Immature natural killer cell (primary cell): ENCODE results near the gene ABCC8. TPM values are rescaled to one million over a fixed set of nuclear protein-coding genes. Genes with fewer than 3 reads are reported as not detected.
A peak's percentile ranks its signal among the peaks of the same experiment; 100 is the strongest.

Experiments
- DNase-seq, 3 donors: peaks; one replicate each; pipeline ENCODE4 v3.0.0; 2022; ENCODE audit warnings: mixed read lengths in 1 of 3
- H3K27ac Mint-ChIP-seq, 6 donors: one replicate each; pipeline ENCODE4 v1.8.0; 2020; ENCODE audit warnings: mixed read lengths in 6 of 6, mild to moderate bottlenecking in 5 of 6, inconsistent platforms in 4 of 6, moderate library complexity in 3 of 6
- H3K27me3 Mint-ChIP-seq, 3 donors: one replicate each; pipeline ENCODE4 v1.8.0; 2020 to 2021; ENCODE audit warnings: low read depth in 3 of 3, mild to moderate bottlenecking in 3 of 3, mixed read lengths in 3 of 3, moderate library complexity in 3 of 3, inconsistent platforms in 1 of 3
- H3K36me3 Mint-ChIP-seq, 3 donors: one replicate each; pipeline ENCODE4 v1.8.0; 2020; ENCODE audit warnings: mixed read lengths in 3 of 3, inconsistent platforms in 2 of 3, mild to moderate bottlenecking in 2 of 3
- H3K4me1 Mint-ChIP-seq, 2 donors: one replicate each; pipeline ENCODE4 v1.8.0; 2020; ENCODE audit warnings: inconsistent platforms in 2 of 2, mild to moderate bottlenecking in 2 of 2, mixed read lengths in 2 of 2, moderate library complexity in 1 of 2
- H3K4me3 Mint-ChIP-seq, 5 donors: one replicate each; pipeline ENCODE4 v1.8.0; 2020; ENCODE audit warnings: mild to moderate bottlenecking in 5 of 5, mixed read lengths in 5 of 5, inconsistent platforms in 3 of 5, moderate library complexity in 3 of 5
- H3K9me3 Mint-ChIP-seq, 6 donors: one replicate each; pipeline ENCODE4 v1.8.0; 2020; ENCODE audit warnings: mild to moderate bottlenecking in 6 of 6, mixed read lengths in 6 of 6, inconsistent platforms in 4 of 6, moderate library complexity in 3 of 6
- polyA plus RNA-seq, 3 donors: library from polyadenylated mRNA; unstranded; fragments of 300-500 nt; fragmentation: Illumina TruSeq; gene quantifications; one replicate each; pipeline ENCODE4 v1.2.3, GENCODE V29; 2021

ABCC8 gene
- polyA plus RNA-seq, 3 donors from 2014 or later, result not detected

DNA sequence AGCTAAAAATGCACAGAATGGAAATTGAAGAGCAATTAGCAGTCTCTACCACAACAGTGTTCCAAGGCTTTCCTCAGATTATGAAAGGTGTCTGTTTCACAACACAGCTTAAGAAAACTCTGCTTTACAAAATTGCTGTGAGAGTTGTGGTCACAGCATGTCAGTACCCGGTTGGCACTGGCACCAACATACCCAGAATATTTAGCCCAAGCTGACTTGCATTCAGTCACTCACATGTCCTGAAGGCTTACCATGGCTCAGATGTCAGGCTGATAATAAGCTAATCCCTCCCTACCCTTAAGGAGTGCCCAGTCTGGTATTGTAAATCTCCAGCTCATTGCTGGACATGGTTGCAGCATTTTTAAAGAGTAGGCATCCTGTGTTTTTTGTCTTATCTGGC is 110.2 kb downstream of the ABCC8 start:
- Mint-ChIP-seq H3K27me3 (peaks cover 0 to 5% (median 2%) of the 10 kb centered on the region in 3 donors), H3K4me1 (peaks cover 0 to 7% of the 10 kb centered on the region in 2 donors), H3K36me3 (peaks cover 36 to 55% (median 40%) of the 10 kb centered on the region in 3 donors), H3K9me3 (peaks cover 18 to 32% (median 25%) of the 10 kb centered on the region in 6 donors), H3K4me3 (no peak overlapping the region), H3K27ac (no peak overlapping the region)
- no peak for DNase-seq

DNA sequence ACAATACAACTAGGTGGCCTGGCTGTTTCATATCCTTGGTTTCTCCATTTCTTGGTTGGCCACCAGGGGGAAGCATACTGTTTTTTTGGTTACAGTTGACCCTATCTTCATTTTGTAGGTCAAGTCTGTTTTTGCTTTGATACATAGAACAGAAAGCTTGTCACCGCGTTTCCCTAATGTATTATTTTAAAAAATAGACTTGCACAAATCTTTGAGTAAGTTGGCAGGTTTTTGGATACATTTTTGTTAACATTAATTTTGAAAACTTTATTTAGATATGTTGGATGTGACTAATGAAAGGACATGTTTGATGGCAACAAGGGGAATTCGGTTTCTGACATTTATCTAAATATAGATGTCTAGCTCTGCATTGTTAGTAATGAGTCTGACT is 122.0 kb downstream of the ABCC8 start:
- peak; percentile 67 to 70 (median 70) for DNase-seq
- Mint-ChIP-seq H3K27me3 (peaks cover 7 to 28% (median 21%) of the 10 kb centered on the region in 3 donors), H3K27ac (peak overlapping the region in 5 of 6 donors; percentile 73 to 91 (median 87)), H3K4me1 (peaks cover 32 to 40% of the 10 kb centered on the region in 2 donors), H3K36me3 (peaks cover 0 to under 1% (median 0%) of the 10 kb centered on the region in 3 donors), H3K4me3 (peak overlapping the region; percentile 83 to 96 (median 95)), H3K9me3 (peaks cover 0 to 3% (median 0%) of the 10 kb centered on the region in 6 donors)

DNA sequence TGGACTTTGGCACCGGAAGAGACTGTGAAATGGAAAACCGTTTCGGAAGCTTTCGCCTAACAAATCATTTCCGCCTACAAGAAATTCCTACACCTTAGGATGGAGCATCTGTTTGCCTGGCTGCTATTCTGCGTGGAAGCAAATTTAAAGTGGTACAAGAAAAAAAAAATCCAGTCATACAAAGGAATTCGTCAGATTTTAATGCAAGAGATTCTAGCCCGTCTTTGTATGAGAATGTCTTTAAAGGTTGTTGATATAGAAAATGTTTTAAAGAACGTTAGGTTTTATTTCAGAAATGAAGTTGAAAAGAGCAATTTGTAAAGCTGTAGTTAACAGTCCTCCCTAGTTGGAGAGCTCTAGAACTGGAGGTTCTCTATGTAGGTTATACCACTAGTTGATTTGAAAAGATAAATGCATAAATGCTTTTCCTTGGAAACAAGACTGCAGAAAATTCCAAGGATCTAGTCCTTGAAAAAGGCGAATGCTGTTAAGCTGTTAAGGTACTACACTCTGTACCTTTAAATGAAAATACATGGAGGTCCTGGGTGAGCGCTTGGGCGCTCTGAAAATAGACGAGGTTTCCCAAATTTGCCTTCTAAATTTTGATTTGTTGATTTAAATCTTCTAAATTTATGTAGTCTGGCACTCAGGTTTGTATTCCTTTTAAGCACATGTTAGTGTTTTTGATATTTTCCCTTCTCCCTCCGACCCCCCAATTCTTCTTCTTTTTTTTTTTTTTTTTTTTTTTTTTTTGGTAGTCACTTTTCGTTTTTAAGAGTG is 122.6 kb downstream of the ABCC8 start:
- DNase-seq, result peak in 1 of 3 donors; percentile 5
- peaks cover 7 to 28% (median 21%) of the 10 kb centered on the region in 3 donors for H3K27me3 Mint-ChIP-seq
- peak overlapping the region; percentile 64 to 92 (median 87) for H3K27ac Mint-ChIP-seq
- no peaks in the 10 kb centered on the region for H3K36me3 Mint-ChIP-seq
- H3K4me3 Mint-ChIP-seq, result peak overlapping the region; percentile 83 to 96 (median 95)
- H3K9me3 Mint-ChIP-seq, result peaks cover 0 to 3% (median 0%) of the 10 kb centered on the region in 6 donors
- H3K4me1 Mint-ChIP-seq, result peaks cover 32 to 40% of the 10 kb centered on the region in 2 donors

DNA sequence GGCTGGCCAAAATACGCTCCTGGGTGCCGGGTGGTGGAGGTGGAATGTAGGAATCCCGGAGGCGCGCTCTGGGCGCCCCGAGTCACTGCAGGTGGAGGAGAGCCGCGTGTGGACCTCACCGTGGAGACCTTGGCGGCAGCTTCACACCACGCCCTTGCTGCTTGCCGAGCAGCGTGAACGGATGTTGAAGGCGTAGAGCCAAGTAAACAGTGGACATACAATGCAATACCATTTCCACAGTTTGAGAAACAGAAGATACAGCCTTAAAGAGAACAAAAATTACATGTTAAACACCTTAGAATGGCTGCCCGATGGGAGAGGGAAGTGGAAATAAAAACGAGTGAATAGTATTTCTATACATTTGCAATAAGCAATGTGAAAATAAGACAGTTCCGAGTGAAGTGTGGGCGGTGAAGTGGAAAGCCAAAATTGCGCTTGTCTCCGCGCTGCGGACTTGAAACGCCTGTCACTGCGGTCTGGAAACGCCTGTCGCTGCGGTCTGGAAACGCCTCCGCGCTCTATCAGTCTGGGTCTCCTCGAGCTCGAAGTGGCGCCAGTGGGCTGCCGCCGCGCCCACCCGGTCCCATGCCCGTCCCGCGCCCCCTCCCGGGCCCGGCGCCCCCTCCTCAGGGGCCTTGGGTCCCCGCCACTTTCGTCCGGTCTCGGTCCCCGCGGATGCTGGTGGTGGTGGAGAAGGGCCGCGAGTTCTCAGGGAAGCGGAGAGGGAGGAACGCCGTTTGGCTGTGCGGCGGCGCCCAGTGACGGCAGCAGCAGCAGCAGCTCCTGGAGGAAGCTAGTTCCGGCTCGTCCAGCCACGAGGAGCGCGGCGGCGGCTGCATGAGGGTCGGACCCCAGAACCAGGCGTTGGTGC is 123.5 kb downstream of the ABCC8 start:
- Mint-ChIP-seq H3K27ac (peak overlapping the region; percentile 74 to 96 (median 89)), H3K36me3 (no peaks in the 10 kb centered on the region), H3K9me3 (peaks cover 0 to 3% (median 0%) of the 10 kb centered on the region in 6 donors)

DNA sequence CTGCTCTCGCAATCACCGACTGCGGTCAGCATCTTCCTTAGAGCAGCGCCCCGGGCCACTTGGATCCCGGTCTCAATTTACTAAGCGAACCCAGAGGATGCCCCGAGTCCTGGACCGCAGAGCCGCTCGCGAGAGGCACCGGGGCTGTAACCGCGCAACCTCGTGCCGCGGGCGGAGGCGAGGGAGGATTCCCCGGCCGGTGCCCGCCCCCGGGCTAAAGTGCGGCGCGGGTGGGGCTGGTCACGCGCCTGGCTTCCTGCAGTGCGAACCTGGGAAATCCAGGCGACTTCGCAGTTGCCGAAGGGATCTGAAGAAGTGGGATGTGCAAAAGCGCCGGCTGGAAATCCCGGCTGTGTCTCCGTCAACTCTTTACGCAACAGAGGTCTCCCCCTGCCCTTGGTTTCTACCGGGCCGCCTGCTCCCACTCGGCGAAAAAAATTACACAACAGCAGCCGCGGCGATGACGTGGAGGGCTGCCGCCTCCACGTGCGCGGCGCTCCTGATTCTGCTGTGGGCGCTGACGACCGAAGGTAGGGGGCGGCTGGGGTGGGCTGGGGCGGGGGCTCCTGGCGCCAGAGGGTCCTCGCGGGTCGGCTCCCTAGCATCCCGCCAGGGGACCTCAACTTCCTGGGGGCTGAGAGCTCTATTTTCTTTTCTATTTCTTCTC is 125.0 kb downstream of the ABCC8 start, which contains the start of gene NCR3LG1:
NCR3LG1 (plus strand) TSS at position 291 of the 667 bp plus-strand sequence; CDS start at position 461, 170 bp downstream.
- Mint-ChIP-seq H3K9me3 (peaks cover 0 to 3% (median 0%) of the 10 kb centered on the region in 6 donors), H3K4me3 (peak within 1 kb of the TSS; percentile 83 to 96 (median 95)), H3K27ac (peak within 1 kb of the TSS; percentile 74 to 96 (median 90)), H3K4me1 (peaks cover 32 to 40% of the 10 kb centered on the region in 2 donors), H3K27me3 (peaks cover 7 to 28% (median 21%) of the 10 kb centered on the region in 3 donors), H3K36me3 (no peaks in the 10 kb centered on the region)
- peak; percentile 74 to 79 (median 75) for DNase-seq

More for the DNA sequence above, 123.5 kb downstream of the ABCC8 start:
- H3K4me1 Mint-ChIP-seq, result peaks cover 32 to 40% of the 10 kb centered on the region in 2 donors
- peak; percentile 67 to 75 (median 71) for DNase-seq
- peak overlapping the region; percentile 83 to 96 (median 95) for H3K4me3 Mint-ChIP-seq
- peaks cover 7 to 28% (median 21%) of the 10 kb centered on the region in 3 donors for H3K27me3 Mint-ChIP-seq

DNA sequence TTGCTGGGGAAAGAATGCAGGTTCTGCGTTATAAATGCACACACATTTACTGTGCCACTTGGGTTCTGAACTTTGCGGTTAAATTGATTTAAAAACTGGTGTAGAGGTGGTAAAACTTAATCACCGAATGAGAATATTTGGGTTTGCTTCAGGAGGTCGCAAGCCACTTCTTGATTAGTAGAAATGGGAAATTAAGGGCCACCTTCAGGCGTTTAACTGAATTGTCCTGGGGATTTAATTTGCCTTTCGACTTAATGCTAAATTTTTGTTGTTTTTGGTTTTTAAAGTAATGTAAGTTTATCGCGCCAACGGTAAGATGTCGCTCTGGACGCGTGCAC is 125.5 kb downstream of the ABCC8 start:
- Mint-ChIP-seq H3K36me3 (no peaks in the 10 kb centered on the region), H3K4me1 (peaks cover 32 to 40% of the 10 kb centered on the region in 2 donors), H3K9me3 (peaks cover 0 to 3% (median 0%) of the 10 kb centered on the region in 6 donors), H3K27me3 (peaks cover 7 to 28% (median 21%) of the 10 kb centered on the region in 3 donors), H3K27ac (peak overlapping the region in 5 of 6 donors; percentile 85 to 95 (median 91)), H3K4me3 (peak overlapping the region; percentile 83 to 96 (median 95))
- DNase-seq, result no peak

DNA sequence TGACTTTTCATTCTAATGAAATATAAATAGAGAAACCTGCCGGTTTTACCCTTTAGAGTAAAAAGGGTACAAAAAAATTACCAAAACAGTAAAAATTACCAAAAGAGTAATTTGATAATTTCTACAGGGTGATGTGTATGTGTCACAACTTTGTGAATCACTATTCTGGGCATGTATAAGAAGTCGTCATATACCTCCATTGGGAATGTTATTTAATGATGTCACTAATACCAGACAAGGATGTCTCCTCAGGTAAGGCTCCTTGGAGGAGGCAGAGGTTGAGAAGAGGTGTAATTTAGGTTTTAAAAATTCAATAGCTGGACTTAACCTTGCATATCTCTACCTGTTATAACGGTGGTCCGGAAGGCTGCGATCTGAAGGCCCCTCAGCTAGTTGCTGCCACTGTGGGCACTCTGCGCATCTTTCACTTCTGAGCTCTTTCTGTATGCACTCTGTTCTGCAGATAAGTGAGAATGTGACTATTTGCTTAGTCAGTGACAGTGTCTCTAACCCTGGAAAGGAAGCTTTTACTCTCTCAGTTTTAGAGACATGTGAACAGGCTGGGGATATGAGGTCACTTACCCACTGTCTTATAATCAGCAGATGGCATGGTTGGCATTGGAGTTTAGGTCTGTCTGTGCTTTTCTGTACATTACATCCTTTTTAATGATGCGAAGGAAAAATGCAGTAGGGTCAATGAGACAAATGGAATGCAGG is 126.0 kb downstream of the ABCC8 start:
- Mint-ChIP-seq H3K4me3 (peak overlapping the region; percentile 83 to 96 (median 95)), H3K27ac (peak overlapping the region in 5 of 6 donors; percentile 85 to 95 (median 91)), H3K9me3 (peaks cover 0 to 3% (median 0%) of the 10 kb centered on the region in 6 donors), H3K27me3 (peaks cover 7 to 28% (median 21%) of the 10 kb centered on the region in 3 donors), H3K36me3 (no peaks in the 10 kb centered on the region), H3K4me1 (peaks cover 32 to 40% of the 10 kb centered on the region in 2 donors)
- DNase-seq, result no peak

DNA sequence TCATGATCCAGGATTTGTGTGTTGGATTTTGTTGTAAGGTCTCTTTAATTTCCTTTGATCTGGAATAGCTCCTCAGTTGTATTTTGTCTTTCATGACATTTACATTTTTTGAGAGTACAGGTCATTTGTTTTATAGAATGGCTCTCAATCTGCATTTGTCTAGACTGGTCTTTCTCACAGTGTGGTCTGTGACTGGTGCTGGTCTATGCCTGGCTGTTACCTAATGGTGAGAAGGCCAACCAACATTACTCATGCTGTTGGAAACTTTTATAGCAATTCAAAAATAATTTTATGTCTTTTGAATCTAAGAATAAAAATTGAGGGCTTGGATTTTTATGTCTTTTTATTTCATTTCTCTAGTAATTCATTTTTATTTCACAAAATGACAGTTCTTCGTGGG is 129.0 kb downstream of the ABCC8 start:
- no peak for DNase-seq
- Mint-ChIP-seq H3K4me1 (peaks cover 14 to 20% of the 10 kb centered on the region in 2 donors), H3K4me3 (no peak overlapping the region), H3K36me3 (peaks cover 0 to 6% (median 0%) of the 10 kb centered on the region in 3 donors), H3K27ac (no peak overlapping the region), H3K9me3 (peaks cover 0 to 3% (median 0%) of the 10 kb centered on the region in 6 donors), H3K27me3 (peaks cover 5 to 14% (median 11%) of the 10 kb centered on the region in 3 donors)

DNA sequence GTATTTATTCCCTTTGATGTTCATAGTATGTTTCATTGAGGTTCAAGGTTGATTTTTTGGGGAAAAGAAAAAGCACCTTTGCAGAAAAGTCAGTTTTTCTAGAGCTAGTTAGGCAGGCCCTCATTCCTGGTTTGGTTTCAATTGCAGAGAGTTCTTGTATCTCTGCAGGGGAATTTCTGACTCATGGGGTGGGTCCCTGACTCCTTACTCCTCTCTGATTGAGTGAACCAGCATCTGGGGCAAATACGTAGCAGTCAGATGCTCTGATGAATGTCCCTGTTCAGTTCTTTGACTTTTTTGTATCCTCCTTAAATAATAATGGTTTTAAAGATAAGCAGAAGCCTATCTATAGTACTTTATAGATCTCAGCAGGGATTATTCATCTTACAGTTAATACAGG is 132.7 kb downstream of the ABCC8 start:
- Mint-ChIP-seq H3K36me3 (peaks cover 0 to 10% (median 4%) of the 10 kb centered on the region in 3 donors), H3K4me3 (no peak overlapping the region), H3K9me3 (no peaks in the 10 kb centered on the region), H3K27ac (no peak overlapping the region), H3K27me3 (no peaks in the 10 kb centered on the region), H3K4me1 (no peaks in the 10 kb centered on the region)
- DNase-seq, result no peak

DNA sequence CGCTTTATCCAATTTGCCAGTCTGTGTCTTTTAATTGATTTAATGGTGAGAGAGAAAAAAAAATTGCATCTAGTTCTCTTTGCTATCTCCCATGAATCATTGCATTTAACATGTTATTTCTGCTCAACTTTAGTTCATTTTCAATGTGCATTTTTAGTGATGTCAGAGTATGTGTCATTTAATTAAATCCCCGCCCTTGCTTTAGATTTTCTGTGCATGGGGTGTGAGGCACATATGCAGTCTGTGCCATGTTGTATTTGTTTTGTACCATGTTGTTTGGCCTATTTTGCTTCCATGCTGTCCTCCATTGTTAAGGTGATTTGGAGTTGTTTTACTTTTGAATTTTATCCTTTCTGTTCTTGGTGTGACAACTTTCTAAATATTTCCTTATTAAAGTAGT is 133.4 kb downstream of the ABCC8 start:
- Mint-ChIP-seq H3K9me3 (no peaks in the 10 kb centered on the region), H3K27me3 (no peaks in the 10 kb centered on the region), H3K4me1 (no peaks in the 10 kb centered on the region), H3K27ac (no peak overlapping the region), H3K36me3 (peaks cover 0 to 10% (median 4%) of the 10 kb centered on the region in 3 donors), H3K4me3 (no peak overlapping the region)
- no peak for DNase-seq
